Loucy (cell line): ENCODE data around the gene CD52.

Experiments used
- H2AFZ ChIP-seq: fragments of 200-600 bp; sonication (generic); 2 replicates; pipeline ENCODE4 v1.6.0; 2016; ENCODE audit warnings: antibody characterized with exemption, mild to moderate bottlenecking, low read length, moderate library complexity
- H3F3A ChIP-seq: fragments of 200-600 bp; 2 replicates; pipeline ENCODE4 v1.6.0; 2016; ENCODE audit warnings: antibody characterized with exemption, low read depth, mild to moderate bottlenecking
- H3K27me3 ChIP-seq: fragments of 200-600 bp; sonication (generic); 2 replicates; pipeline ENCODE4 v1.6.1; 2014; ENCODE audit warnings: low read length, mild to moderate bottlenecking; ENCODE audit not compliant: insufficient read depth, poor library complexity, severe bottlenecking
- H3K36me3 ChIP-seq: fragments of 200-600 bp; sonication (generic); 2 replicates; pipeline ENCODE4 v1.6.1; 2016; ENCODE audit warnings: low read length; ENCODE audit not compliant: insufficient read depth
- H3K4me1 ChIP-seq: fragments of 200-600 bp; sonication (generic); 2 replicates; pipeline ENCODE4 v1.5.1; 2014; ENCODE audit warnings: low read length, mild to moderate bottlenecking; ENCODE audit not compliant: insufficient read depth, poor library complexity, severe bottlenecking
- H3K4me2 ChIP-seq: fragments of 200-600 bp; sonication (generic); 2 replicates; pipeline ENCODE4 v1.6.0; 2014; ENCODE audit warnings: antibody characterized with exemption, low read length, low read depth, mild to moderate bottlenecking; ENCODE audit not compliant: poor library complexity, severe bottlenecking
- H3K4me3 ChIP-seq: fragments of 200-600 bp; sonication (generic); 2 replicates; pipeline ENCODE4 v1.5.1; 2014; ENCODE audit warnings: low read length, mild to moderate bottlenecking, mixed read lengths; ENCODE audit not compliant: poor library complexity, severe bottlenecking
- H3K79me2 ChIP-seq: fragments of 200-600 bp; sonication (generic); 2 replicates; pipeline ENCODE4 v1.6.1; 2014; ENCODE audit warnings: low read length; ENCODE audit not compliant: insufficient read depth
- H3K9ac ChIP-seq: fragments of 200-600 bp; sonication (generic); 2 replicates; pipeline ENCODE4 v1.6.0; 2014; ENCODE audit warnings: mild to moderate bottlenecking, low read depth, low read length, moderate library complexity; ENCODE audit not compliant: poor library complexity, severe bottlenecking
- H3K9me2 ChIP-seq: fragments of 200-600 bp; sonication (generic); replicated peaks from 2 replicates; pipeline ENCODE4 v1.6.1; 2016; ENCODE audit warnings: low read depth, low read length, mixed read lengths
- H3K9me3 ChIP-seq: fragments of 200-600 bp; sonication (generic); 2 replicates; pipeline ENCODE4 v1.6.1; 2014; ENCODE audit warnings: mild to moderate bottlenecking, antibody characterized with exemption, low read length, low read depth; ENCODE audit not compliant: insufficient read depth
- H4K20me1 ChIP-seq: fragments of 200-600 bp; sonication (generic); 2 replicates; pipeline ENCODE4 v1.6.0; 2014; ENCODE audit warnings: antibody characterized with exemption, low read length, mild to moderate bottlenecking; ENCODE audit not compliant: insufficient read depth, poor library complexity, severe bottlenecking
- EZH2phosphoT487 ChIP-seq: fragments of 200-600 bp; IDR thresholded peaks from 2 replicates; pipeline ENCODE4 v1.6.1; 2018; ENCODE audit warnings: antibody characterized with exemption, mild to moderate bottlenecking, moderate library complexity, borderline replicate concordance
- TF ChIP-seq, protein P1 (sequence below): fragments of 200-600 bp; sonication (generic); conservative IDR thresholded peaks from 2 replicates; pipeline ENCODE4 v1.5.1; 2014; ENCODE audit warnings: mild to moderate bottlenecking, antibody characterized with exemption, low read length

The CD52 gene

DNA sequence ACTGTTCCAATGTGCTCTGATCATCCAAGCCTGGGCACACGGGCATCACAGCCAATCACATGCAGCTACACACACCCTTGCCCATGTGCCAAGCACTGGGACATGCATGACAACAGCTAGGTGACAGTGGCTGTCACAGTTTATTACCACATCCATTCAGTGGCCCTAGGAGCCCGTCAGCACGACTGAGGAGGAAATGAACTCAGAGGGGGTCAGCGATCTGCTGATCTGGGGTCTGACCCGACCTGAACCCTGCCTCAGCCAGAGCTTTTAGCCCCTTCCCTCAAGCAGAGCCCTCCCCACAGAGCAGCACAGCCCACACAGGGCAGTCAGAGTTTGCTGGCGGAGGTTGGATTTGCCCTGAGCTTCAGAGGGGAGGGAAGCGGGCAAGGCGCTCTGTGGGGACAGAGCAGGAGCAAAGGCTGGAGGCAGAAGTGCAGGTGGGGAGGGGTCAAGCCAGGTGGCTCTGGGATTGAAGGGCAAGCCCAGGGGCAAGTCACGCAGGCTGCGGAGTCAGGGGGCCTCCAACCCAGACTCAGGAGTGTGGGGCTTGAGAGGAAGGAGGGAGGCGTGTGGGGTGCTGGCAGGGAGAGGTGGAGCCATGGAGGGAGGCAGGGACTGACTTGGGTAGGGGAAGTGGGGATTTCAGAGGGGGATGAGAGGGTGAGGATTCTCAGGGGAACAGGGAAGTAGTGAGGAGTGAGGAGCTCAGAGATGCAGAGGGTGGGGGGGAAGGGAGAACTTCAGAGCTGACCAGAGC is 27.5 kb upstream of the CD52 start:
- TF ChIP-seq, protein P1, sequence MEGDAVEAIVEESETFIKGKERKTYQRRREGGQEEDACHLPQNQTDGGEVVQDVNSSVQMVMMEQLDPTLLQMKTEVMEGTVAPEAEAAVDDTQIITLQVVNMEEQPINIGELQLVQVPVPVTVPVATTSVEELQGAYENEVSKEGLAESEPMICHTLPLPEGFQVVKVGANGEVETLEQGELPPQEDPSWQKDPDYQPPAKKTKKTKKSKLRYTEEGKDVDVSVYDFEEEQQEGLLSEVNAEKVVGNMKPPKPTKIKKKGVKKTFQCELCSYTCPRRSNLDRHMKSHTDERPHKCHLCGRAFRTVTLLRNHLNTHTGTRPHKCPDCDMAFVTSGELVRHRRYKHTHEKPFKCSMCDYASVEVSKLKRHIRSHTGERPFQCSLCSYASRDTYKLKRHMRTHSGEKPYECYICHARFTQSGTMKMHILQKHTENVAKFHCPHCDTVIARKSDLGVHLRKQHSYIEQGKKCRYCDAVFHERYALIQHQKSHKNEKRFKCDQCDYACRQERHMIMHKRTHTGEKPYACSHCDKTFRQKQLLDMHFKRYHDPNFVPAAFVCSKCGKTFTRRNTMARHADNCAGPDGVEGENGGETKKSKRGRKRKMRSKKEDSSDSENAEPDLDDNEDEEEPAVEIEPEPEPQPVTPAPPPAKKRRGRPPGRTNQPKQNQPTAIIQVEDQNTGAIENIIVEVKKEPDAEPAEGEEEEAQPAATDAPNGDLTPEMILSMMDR, result no peak
- TF ChIP-seq EZH2phosphoT487, result no peak
- Histone ChIP-seq H3K9me2 (no peaks in the 10 kb centered on the region), H3K9me3 (no peaks in the 10 kb centered on the region), H3K4me2 (peak overlapping the region; percentile 98), H3F3A (peaks cover 31% of the 10 kb centered on the region), H3K27me3 (no peaks in the 10 kb centered on the region), H3K79me2 (no peaks in the 10 kb centered on the region), H3K4me1 (peaks cover 69% of the 10 kb centered on the region), H2AFZ (no peak overlapping the region), H4K20me1 (no peaks in the 10 kb centered on the region), H3K4me3 (peak overlapping the region; percentile 69), H3K9ac (peak overlapping the region; percentile 88), H3K36me3 (no peaks in the 10 kb centered on the region)

DNA sequence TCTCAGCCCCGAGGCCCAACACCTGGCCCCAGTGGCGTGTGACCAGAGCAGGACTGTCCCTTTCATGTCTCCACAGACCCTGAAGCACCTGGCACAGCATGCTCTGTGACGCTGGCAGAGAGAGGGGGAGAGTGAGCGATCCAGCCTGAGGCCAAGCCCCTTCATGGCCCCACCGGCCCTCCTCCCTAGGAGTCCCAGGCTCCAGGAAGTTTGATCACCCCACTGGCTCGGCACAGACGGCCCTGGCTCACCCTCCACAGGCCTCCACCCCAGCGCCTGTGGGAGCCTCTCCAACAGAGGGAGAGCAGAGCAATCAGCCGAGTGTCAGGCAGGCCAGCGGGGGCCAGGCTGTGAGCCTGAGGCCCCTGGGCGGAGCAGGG is 26.9 kb upstream of the CD52 start:
- Histone ChIP-seq H3F3A (peaks cover 31% of the 10 kb centered on the region), H3K4me2 (peak overlapping the region; percentile 98), H3K9ac (peak overlapping the region; percentile 88), H3K27me3 (no peaks in the 10 kb centered on the region), H3K79me2 (no peaks in the 10 kb centered on the region), H3K36me3 (no peaks in the 10 kb centered on the region), H3K9me3 (no peaks in the 10 kb centered on the region), H3K4me3 (no peak overlapping the region), H3K9me2 (no peaks in the 10 kb centered on the region), H3K4me1 (peaks cover 63% of the 10 kb centered on the region), H2AFZ (no peak overlapping the region), H4K20me1 (no peaks in the 10 kb centered on the region)
- no peak for TF ChIP-seq EZH2phosphoT487
- TF ChIP-seq, protein P1, result no peak

DNA sequence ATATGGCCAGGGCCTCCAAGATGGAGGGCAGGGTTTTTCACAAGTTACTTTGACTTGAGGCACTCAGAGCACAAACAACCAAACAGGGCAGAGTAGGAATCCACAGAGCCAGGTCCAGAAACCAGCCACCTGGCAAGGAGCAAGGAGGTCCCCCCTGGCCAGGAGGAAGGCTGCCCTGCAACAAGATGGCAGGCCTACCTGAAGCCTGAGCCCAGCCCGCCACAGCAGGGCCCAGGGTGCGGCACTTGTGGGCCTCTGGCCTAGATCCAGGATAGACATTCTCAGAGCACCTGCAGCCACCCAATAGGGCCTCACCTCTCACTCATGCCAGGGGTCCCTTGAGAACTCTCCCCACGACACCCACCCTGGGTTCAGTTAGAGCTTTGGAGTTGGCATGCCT is 26.3 kb upstream of the CD52 start:
- H3K4me3 ChIP-seq, result no peak overlapping the region
- peaks cover 31% of the 10 kb centered on the region for H3F3A ChIP-seq
- no peak overlapping the region for H2AFZ ChIP-seq
- H3K27me3 ChIP-seq, result no peaks in the 10 kb centered on the region
- no peaks in the 10 kb centered on the region for H3K36me3 ChIP-seq
- peaks cover 57% of the 10 kb centered on the region for H3K4me1 ChIP-seq
- TF ChIP-seq EZH2phosphoT487, result no peak
- TF ChIP-seq, protein P1, result no peak
- peak overlapping the region; percentile 88 for H3K9ac ChIP-seq
- no peaks in the 10 kb centered on the region for H3K9me3 ChIP-seq
- H4K20me1 ChIP-seq, result no peaks in the 10 kb centered on the region
- no peak overlapping the region for H3K4me2 ChIP-seq
- no peaks in the 10 kb centered on the region for H3K9me2 ChIP-seq
- no peaks in the 10 kb centered on the region for H3K79me2 ChIP-seq
